Activated CD8-positive, alpha-beta T cell treated with anti-CD3 and anti-CD28 coated beads for 36 hours (primary cell): ENCODE results near the gene SLX4IP. TPM values are rescaled to one million over a fixed set of nuclear protein-coding genes. Genes with fewer than 3 reads are reported as not detected.

Experiments used
- ATAC-seq: fragments of 200-7000 bp; cut with Tn5 transposase; one replicate; pipeline ENCODE4 v1.10.0; 2021; ENCODE audit warnings: mild to moderate bottlenecking, moderate library complexity
- CTCF ChIA-PET: fragments of 350-600 bp; sonication (Branson Sonifier 250); formaldehyde crosslinking; loops from one replicate; lab custom pipeline; 2021; ENCODE audit warnings: antibody characterized with exemption; lab: Charles Lee
- POLR2A ChIA-PET: fragments of 350-600 bp; sonication (Branson Sonifier 250); formaldehyde crosslinking; loops from one replicate; lab custom pipeline; 2021; ENCODE audit warnings: antibody characterized with exemption; lab: Charles Lee
- DNase-seq: peaks from one replicate; pipeline ENCODE4 v3.0.0-alpha.2; 2020
- H3K27ac Mint-ChIP-seq: one replicate; pipeline ENCODE4 v1.8.0; 2021; ENCODE audit warnings: mild to moderate bottlenecking, mixed read lengths
- H3K27me3 Mint-ChIP-seq: one replicate; pipeline ENCODE4 v1.8.0; 2021; ENCODE audit warnings: mixed read lengths
- H3K36me3 Mint-ChIP-seq: one replicate; pipeline ENCODE4 v1.8.0; 2021; ENCODE audit warnings: low read depth, mixed read lengths
- H3K4me1 Mint-ChIP-seq: one replicate; pipeline ENCODE4 v1.8.0; 2021; ENCODE audit warnings: low read depth, mixed read lengths
- H3K4me3 Mint-ChIP-seq: one replicate; pipeline ENCODE4 v1.8.0; 2021; ENCODE audit warnings: mild to moderate bottlenecking, moderate library complexity, mixed read lengths
- H3K9me3 Mint-ChIP-seq: one replicate; pipeline ENCODE4 v1.8.0; 2021; ENCODE audit warnings: mixed read lengths
- CTCF ChIP-seq: fragments of 200-600 bp; IDR thresholded peaks from one replicate; pipeline ENCODE4 v1.8.0; 2022; ENCODE audit warnings: antibody characterized with exemption, mild to moderate bottlenecking
- intact Hi-C: fragments of 100-400 bp; cut with micrococcal nuclease; formaldehyde crosslinking; loops from one replicate; pipeline ENCODE4 v1.10.0; 2022
- total RNA-seq, 2 experiments: library from RNA; stranded (reverse); gene quantifications; one replicate each; pipeline ENCODE4 v1.2.3, GENCODE V29; 2021

The SLX4IP gene
- total RNA-seq, 2 experiments from 2014 or later: 6.5 to 7.3 TPM

- peak; percentile 77 for DNase-seq
- Mint-ChIP-seq H3K36me3 (no peaks in the 10 kb centered on the region), H3K9me3 (no peaks in the 10 kb centered on the region), H3K27ac (no peak overlapping the region), H3K4me3 (peak overlapping the region; percentile 75), H3K4me1 (peaks cover 21% of the 10 kb centered on the region), H3K27me3 (peaks cover 59% of the 10 kb centered on the region)
- TF ChIP-seq CTCF: no peak
- peak; percentile 11 for ATAC-seq
- CTCF ChIA-PET: interaction anchor here (2.0 kb wide), 1 partner anchor 24 kb away, joined by 6 read pairs; no protein-coding TSS in a partner anchor
- intact Hi-C loops: loop anchor here (5.0 kb wide), 2 partner anchors 120 to 240 kb away; partner anchors contain the start of gene MKKS
- POLR2A ChIA-PET: no interaction called here
Measured at GRCh38 chr20:10672624-10673127, 237.6 kb downstream of the SLX4IP start.

- Mint-ChIP-seq H3K9me3 (no peaks in the 10 kb centered on the region), H3K27ac (no peak overlapping the region), H3K4me1 (peaks cover 21% of the 10 kb centered on the region), H3K4me3 (peak overlapping the region; percentile 75), H3K27me3 (peaks cover 61% of the 10 kb centered on the region), H3K36me3 (no peaks in the 10 kb centered on the region)
- ATAC-seq (no peak), DNase-seq (peak; percentile 28)
- ChIA-PET CTCF (interaction anchor here (1.2 kb wide), 1 partner anchor 17 kb away, joined by 3 read pairs; no protein-coding TSS in a partner anchor), POLR2A (no interaction called here)
- intact Hi-C loops: loop anchor here (5.0 kb wide), 2 partner anchors 121 to 241 kb away; partner anchors contain the start of gene MKKS
- no peak for TF ChIP-seq CTCF
Measured at GRCh38 chr20:10673176-10673841, 238.2 kb downstream of the SLX4IP start.

GRCh38 chr20:10673842-10674683, 239.0 kb downstream of the SLX4IP start, which contains the start of gene JAG1:
JAG1 (minus strand) TSS chr20:10673999; CDS start chr20:10673530, 469 bp downstream.
- intact Hi-C loops: loop anchor here (5.0 kb wide), 2 partner anchors 122 to 242 kb away; partner anchors contain the start of gene MKKS
- H3K4me1 Mint-ChIP-seq: peaks cover 21% of the 10 kb centered on the region
- H3K4me3 Mint-ChIP-seq: peak within 1 kb of the TSS; percentile 75
- ChIA-PET POLR2A (no interaction called here), CTCF (interaction anchor here (0.8 to 1.3 kb wide), 4 partner anchors 14 to 114 kb away, joined by 3 read pairs; no protein-coding TSS in a partner anchor)
- peak; percentile 74 for ATAC-seq
- H3K9me3 Mint-ChIP-seq: no peaks in the 10 kb centered on the region
- no peak for TF ChIP-seq CTCF
- H3K27ac Mint-ChIP-seq: peak within 1 kb of the TSS; percentile 59
- H3K36me3 Mint-ChIP-seq: no peaks in the 10 kb centered on the region
- H3K27me3 Mint-ChIP-seq: peaks cover 62% of the 10 kb centered on the region
- peak; percentile 78 for DNase-seq

- CTCF ChIA-PET: interaction anchor here (0.8 to 1.6 kb wide), 6 partner anchors 15 to 114 kb away, joined by 3 to 6 read pairs (median 3); no protein-coding TSS in a partner anchor
- POLR2A ChIA-PET: no interaction called here
- Mint-ChIP-seq H3K4me1 (peaks cover 21% of the 10 kb centered on the region), H3K27me3 (peaks cover 58% of the 10 kb centered on the region), H3K27ac (no peak overlapping the region), H3K9me3 (no peaks in the 10 kb centered on the region), H3K36me3 (no peaks in the 10 kb centered on the region), H3K4me3 (peak overlapping the region; percentile 37)
- ATAC-seq: peak; percentile 46
- peak; percentile 63 for DNase-seq
- TF ChIP-seq CTCF: peak; percentile 61
- intact Hi-C loops: loop anchor here (5.0 kb wide), 2 partner anchors 123 to 243 kb away; partner anchors contain the start of gene MKKS
Measured at GRCh38 chr20:10674684-10675449, 239.8 kb downstream of the SLX4IP start.
